K562 (cell line): ENCODE data around the gene PIGX. TPM values are rescaled to one million over a fixed set of nuclear protein-coding genes. Genes with fewer than 3 reads are reported as not detected.
A peak's percentile ranks its signal among the peaks of the same experiment; 100 is the strongest.

Experiments used
- CEBPG ChIP-seq, 3 experiments: fragments of 200-800 bp in 1 of 3; sonication (Bioruptor generic) in 1 of 3; sonication (generic) in 1 of 3; formaldehyde crosslinking in 1 of 3; IDR thresholded peaks in 2 of 3; conservative IDR thresholded peaks in 1 of 3; 2 replicates each; pipeline versions ENCODE4 v1.6.1 to v1.8.0; 2016 to 2022; ENCODE audit warnings: missing compliant biosample characterization in 2 of 3, missing genetic modification characterization in 2 of 3, mild to moderate bottlenecking in 1 of 3, missing genetic modification reagents in 1 of 3
- DDX20 ChIP-seq: fragments of 450-650 bp; IDR thresholded peaks from 2 replicates; pipeline ENCODE4 v1.6.1; 2016; ENCODE audit warnings: missing genetic modification characterization, low read depth, mild to moderate bottlenecking, missing compliant biosample characterization, moderate library complexity
- E2F4 ChIP-seq: sonication (generic); formaldehyde crosslinking; IDR thresholded peaks from 2 replicates; pipeline ENCODE4 v1.8.0; 2022; ENCODE audit warnings: mild to moderate bottlenecking, low read depth, missing genetic modification reagents
- FOSL1 ChIP-seq: fragments of 200-800 bp; sonication (Bioruptor generic); conservative IDR thresholded peaks from 2 replicates; pipeline ENCODE4 v1.6.1; 2016; ENCODE audit warnings: missing genetic modification characterization, missing compliant biosample characterization
- HCFC1 ChIP-seq: IDR thresholded peaks from 2 replicates; pipeline ENCODE4 v1.6.1; 2012; ENCODE audit warnings: low read depth, low read length, improper control_type of control experiment
- MBD2 ChIP-seq: sonication (generic); IDR thresholded peaks from 2 replicates; pipeline ENCODE4 v1.6.1; 2016; ENCODE audit warnings: low read depth, borderline replicate concordance
- MCM7 ChIP-seq, 2 experiments: fragments of 450-650 bp; IDR thresholded peaks; 2 replicates each; pipeline ENCODE4 v1.6.1; 2016 to 2018
- NFE2L1 ChIP-seq: fragments of 450-650 bp; IDR thresholded peaks from 2 replicates; pipeline ENCODE4 v1.6.1; 2016; ENCODE audit warnings: missing genetic modification characterization, low read depth, mild to moderate bottlenecking, missing compliant biosample characterization, moderate library complexity, borderline replicate concordance
- NR2C1 ChIP-seq, 2 experiments: fragments of 450-650 bp; IDR thresholded peaks; 2 replicates each; pipeline ENCODE4 v1.6.1; 2017; ENCODE audit warnings: mild to moderate bottlenecking in 2 of 2, antibody characterized with exemption in 1 of 2, inconsistent platforms in 1 of 2, missing compliant biosample characterization in 1 of 2, missing genetic modification characterization in 1 of 2
- PHTF2 ChIP-seq: fragments of 250-450 bp; sonication (Bioruptor Pico); IDR thresholded peaks from 2 replicates; pipeline ENCODE4 v1.5.0; 2021; ENCODE audit warnings: mild to moderate bottlenecking
- ZBTB8A ChIP-seq: fragments of 450-650 bp; IDR thresholded peaks from 2 replicates; pipeline ENCODE4 v1.6.1; 2018; ENCODE audit warnings: mild to moderate bottlenecking, moderate library complexity; ENCODE audit not compliant: partially characterized antibody
- ZC3H11A ChIP-seq: IDR thresholded peaks from 2 replicates; pipeline ENCODE4 v1.6.1; 2012; ENCODE audit warnings: low read depth, low read length, improper control_type of control experiment
- ZNF764 ChIP-seq: fragments of 250-450 bp; sonication (Bioruptor Pico); IDR thresholded peaks from 2 replicates; pipeline ENCODE4 v1.4.0; 2020; ENCODE audit warnings: low read depth, mild to moderate bottlenecking, moderate library complexity
- ZNF780A ChIP-seq: fragments of 250-450 bp; sonication (Bioruptor Pico); IDR thresholded peaks from 2 replicates; pipeline ENCODE4 v1.5.0; 2021; ENCODE audit warnings: mild to moderate bottlenecking
- polyA plus RNA-seq, 8 experiments: library from polyadenylated mRNA; depleted of rRNA in 4 of 8; stranded (reverse) in 5 of 8; unstranded in 3 of 8; fragments of >200 nt; fragmentation: Nextera tagmentation in 2 of 8; fragmentation: Illumina TruSeq in 1 of 8; extraction: Ambion mirVana in 2 of 8; extraction: Trizol in 1 of 8; gene quantifications; 2 replicates each; pipeline versions ENCODE4 v1.2.1 to v1.2.3, GENCODE V29; 2011 to 2014; ENCODE audit warnings: inconsistent platforms in 1 of 8, missing spikeins in 1 of 8
- total RNA-seq, 7 experiments: library from RNA; depleted of rRNA in 6 of 7; stranded (reverse); fragments of >200 nt in 6 of 7; fragmentation: Illumina TruSeq in 2 of 7; extraction: Trizol in 2 of 7; gene quantifications; 2 replicates each; pipeline versions ENCODE4 v1.2.1 to v1.2.3, GENCODE V29; 2011 to 2021; ENCODE audit warnings: low replicate concordance in 1 of 7
- TF ChIP-seq, protein P1 (sequence below): sonication (generic); formaldehyde crosslinking; IDR thresholded peaks from 2 replicates; pipeline ENCODE4 v1.8.1; 2023; ENCODE audit warnings: missing genetic modification reagents, mild to moderate bottlenecking, borderline replicate concordance
- TF ChIP-seq, protein P2 (sequence below), 2 experiments: fragments of 450-650 bp; conservative IDR thresholded peaks; 2 replicates each; pipeline ENCODE4 v1.6.1; 2017; ENCODE audit warnings: mild to moderate bottlenecking in 2 of 2, moderate library complexity in 2 of 2
- TF ChIP-seq, protein P3 (sequence below): fragments of 450-650 bp; IDR thresholded peaks from 2 replicates; pipeline ENCODE4 v1.6.1; 2017; ENCODE audit warnings: mild to moderate bottlenecking, moderate library complexity

The PIGX gene
- total and polyA plus RNA-seq, 9 of the 15 experiments (the other 6 are each of a cell fraction or from before 2014, with no cell fraction given), result 3.7 to 36.3 (median 26.9) TPM

DNA sequence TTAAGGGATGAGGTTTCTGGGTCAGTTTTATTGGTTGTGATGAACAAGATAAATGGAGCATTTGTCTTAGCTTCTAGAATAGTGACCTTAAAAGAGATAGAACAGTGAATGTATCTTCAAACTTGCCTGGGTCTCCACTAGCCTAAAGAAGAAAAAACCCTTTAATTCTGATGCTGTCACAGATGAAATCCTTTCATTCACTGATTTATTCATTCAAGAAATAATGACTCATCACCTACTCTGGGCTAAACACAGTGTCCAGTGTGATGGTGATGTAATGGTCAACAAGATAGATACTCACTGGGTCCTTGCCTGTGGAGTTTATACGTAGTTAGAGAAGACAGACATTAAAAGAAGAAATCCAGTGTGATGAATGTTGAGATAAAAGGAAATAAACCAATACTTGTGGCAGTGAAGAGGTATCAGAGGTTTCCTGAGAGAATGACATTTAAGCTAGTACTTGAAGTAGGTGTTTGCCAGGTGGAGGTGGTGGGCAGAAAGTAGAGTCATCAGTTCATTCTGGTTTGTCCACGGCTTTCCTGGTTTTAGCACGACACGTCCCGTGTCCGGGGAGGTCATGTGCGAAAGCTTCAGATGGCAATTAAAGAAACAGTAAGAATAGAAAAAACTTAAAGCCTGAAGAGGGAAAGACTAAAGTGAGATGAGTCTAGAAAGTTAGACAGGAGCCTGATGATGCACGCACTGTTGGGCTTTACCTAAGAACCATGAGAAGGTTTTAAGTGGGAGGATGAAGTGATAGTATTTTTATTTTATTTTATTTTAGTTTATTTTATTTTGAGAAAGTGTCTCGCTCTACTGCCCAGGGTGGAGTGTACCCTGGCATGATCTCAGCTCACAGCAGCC, 45.9 kb downstream of the PIGX start (continued):
- TF ChIP-seq, protein P1, sequence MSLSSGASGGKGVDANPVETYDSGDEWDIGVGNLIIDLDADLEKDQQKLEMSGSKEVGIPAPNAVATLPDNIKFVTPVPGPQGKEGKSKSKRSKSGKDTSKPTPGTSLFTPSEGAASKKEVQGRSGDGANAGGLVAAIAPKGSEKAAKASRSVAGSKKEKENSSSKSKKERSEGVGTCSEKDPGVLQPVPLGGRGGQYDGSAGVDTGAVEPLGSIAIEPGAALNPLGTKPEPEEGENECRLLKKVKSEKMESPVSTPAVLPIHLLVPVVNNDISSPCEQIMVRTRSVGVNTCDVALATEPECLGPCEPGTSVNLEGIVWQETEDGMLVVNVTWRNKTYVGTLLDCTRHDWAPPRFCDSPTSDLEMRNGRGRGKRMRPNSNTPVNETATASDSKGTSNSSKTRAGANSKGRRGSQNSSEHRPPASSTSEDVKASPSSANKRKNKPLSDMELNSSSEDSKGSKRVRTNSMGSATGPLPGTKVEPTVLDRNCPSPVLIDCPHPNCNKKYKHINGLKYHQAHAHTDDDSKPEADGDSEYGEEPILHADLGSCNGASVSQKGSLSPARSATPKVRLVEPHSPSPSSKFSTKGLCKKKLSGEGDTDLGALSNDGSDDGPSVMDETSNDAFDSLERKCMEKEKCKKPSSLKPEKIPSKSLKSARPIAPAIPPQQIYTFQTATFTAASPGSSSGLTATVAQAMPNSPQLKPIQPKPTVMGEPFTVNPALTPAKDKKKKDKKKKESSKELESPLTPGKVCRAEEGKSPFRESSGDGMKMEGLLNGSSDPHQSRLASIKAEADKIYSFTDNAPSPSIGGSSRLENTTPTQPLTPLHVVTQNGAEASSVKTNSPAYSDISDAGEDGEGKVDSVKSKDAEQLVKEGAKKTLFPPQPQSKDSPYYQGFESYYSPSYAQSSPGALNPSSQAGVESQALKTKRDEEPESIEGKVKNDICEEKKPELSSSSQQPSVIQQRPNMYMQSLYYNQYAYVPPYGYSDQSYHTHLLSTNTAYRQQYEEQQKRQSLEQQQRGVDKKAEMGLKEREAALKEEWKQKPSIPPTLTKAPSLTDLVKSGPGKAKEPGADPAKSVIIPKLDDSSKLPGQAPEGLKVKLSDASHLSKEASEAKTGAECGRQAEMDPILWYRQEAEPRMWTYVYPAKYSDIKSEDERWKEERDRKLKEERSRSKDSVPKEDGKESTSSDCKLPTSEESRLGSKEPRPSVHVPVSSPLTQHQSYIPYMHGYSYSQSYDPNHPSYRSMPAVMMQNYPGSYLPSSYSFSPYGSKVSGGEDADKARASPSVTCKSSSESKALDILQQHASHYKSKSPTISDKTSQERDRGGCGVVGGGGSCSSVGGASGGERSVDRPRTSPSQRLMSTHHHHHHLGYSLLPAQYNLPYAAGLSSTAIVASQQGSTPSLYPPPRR (CRISPR knock-in tag), result no peak
- TF ChIP-seq PHTF2, result no peak
- no peak for TF ChIP-seq ZBTB8A
- no peak for TF ChIP-seq ZNF780A (CRISPR knock-in tag)
- no peak for TF ChIP-seq ZC3H11A
- TF ChIP-seq NR2C1 (IDR thresholded peaks at IDR 0.05), result no peak
- TF ChIP-seq NR2C1 (tag; IDR thresholded peaks at IDR 0.05), result no peak
- no peak for TF ChIP-seq HCFC1
- TF ChIP-seq E2F4, result no peak
- TF ChIP-seq, protein P2, sequence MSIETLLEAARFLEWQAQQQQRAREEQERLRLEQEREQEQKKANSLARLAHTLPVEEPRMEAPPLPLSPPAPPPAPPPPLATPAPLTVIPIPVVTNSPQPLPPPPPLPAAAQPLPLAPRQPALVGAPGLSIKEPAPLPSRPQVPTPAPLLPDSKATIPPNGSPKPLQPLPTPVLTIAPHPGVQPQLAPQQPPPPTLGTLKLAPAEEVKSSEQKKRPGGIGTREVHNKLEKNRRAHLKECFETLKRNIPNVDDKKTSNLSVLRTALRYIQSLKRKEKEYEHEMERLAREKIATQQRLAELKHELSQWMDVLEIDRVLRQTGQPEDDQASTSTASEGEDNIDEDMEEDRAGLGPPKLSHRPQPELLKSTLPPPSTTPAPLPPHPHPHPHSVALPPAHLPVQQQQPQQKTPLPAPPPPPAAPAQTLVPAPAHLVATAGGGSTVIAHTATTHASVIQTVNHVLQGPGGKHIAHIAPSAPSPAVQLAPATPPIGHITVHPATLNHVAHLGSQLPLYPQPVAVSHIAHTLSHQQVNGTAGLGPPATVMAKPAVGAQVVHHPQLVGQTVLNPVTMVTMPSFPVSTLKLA (conservative IDR thresholded peaks at IDR 0.05), result no peak
- TF ChIP-seq, protein P3, sequence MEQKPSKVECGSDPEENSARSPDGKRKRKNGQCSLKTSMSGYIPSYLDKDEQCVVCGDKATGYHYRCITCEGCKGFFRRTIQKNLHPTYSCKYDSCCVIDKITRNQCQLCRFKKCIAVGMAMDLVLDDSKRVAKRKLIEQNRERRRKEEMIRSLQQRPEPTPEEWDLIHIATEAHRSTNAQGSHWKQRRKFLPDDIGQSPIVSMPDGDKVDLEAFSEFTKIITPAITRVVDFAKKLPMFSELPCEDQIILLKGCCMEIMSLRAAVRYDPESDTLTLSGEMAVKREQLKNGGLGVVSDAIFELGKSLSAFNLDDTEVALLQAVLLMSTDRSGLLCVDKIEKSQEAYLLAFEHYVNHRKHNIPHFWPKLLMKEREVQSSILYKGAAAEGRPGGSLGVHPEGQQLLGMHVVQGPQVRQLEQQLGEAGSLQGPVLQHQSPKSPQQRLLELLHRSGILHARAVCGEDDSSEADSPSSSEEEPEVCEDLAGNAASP, result no peak
- TF ChIP-seq ZNF764 (CRISPR knock-in tag), result no peak
- TF ChIP-seq NFE2L1 (tag), result no peak
- TF ChIP-seq DDX20, result no peak
- 0 out of 2 replicates have a peak, but pooled peaks have one; percentile 19 for TF ChIP-seq FOSL1 (tag)
- no peak for TF ChIP-seq MCM7 (IDR thresholded peaks at IDR 0.05)
- no peak for TF ChIP-seq MBD2
- TF ChIP-seq CEBPG (CRISPR knock-in tag; IDR thresholded peaks at IDR 0.05), result no peak
- TF ChIP-seq CEBPG (tag; conservative IDR thresholded peaks at IDR 0.05 in 1 of 2, IDR thresholded peaks at IDR 0.05 in 1 of 2), result 0 out of 4 replicates have a peak, but pooled peaks of 1 of the 2 experiments have one; percentile 47
